Ascending aorta (tissue), 2 donors: ENCODE measurements around the gene BCAM. TPM values are rescaled to one million over a fixed set of nuclear protein-coding genes. Genes with fewer than 3 reads are reported as not detected.

Experiments used
- DNase-seq, 2 donors: peaks; one replicate each; pipeline ENCODE4 v3.0.0-alpha.2; 2019; ENCODE audit warnings: low spot score in 2 of 2
- H3K27ac ChIP-seq, 2 donors: fragments of 200-600 bp; sonication (generic); one replicate each; pipeline ENCODE4 v1.5.1; 2016 to 2017; ENCODE audit warnings: mild to moderate bottlenecking in 1 of 2
- H3K27me3 ChIP-seq: fragments of 200-600 bp; sonication (generic); one replicate; pipeline ENCODE4 v1.5.1; 2017
- H3K36me3 ChIP-seq, 2 donors: fragments of 200-600 bp; sonication (generic); one replicate each; pipeline ENCODE4 v1.5.1; 2016
- H3K4me1 ChIP-seq, 2 donors: fragments of 200-600 bp; sonication (generic); one replicate each; pipeline ENCODE4 v1.5.1; 2016 to 2017; ENCODE audit warnings: mild to moderate bottlenecking in 1 of 2
- H3K4me3 ChIP-seq, 2 donors: fragments of 200-600 bp; sonication (generic); one replicate each; pipeline ENCODE4 v1.5.1; 2016 to 2017; ENCODE audit warnings: mild to moderate bottlenecking in 1 of 2
- H3K9me3 ChIP-seq, 2 donors: fragments of 200-600 bp; sonication (generic); one replicate each; pipeline ENCODE4 v1.5.1; 2016
- CTCF ChIP-seq, 3 experiments: fragments of 200-600 bp in 2 of 3; fragments of 450-650 bp in 1 of 3; sonication (generic) in 2 of 3; IDR thresholded peaks; one replicate each; pipeline ENCODE4 v1.5.1; 2016 to 2019; ENCODE audit warnings: antibody characterized with exemption in 3 of 3, mild to moderate bottlenecking in 1 of 3, moderate library complexity in 1 of 3
- intact Hi-C: fragments of 100-400 bp; cut with DNase I; formaldehyde crosslinking; loops from one replicate; pipeline ENCODE4 v1.15.1; 2023
- total RNA-seq: library from RNA; depleted of rRNA; stranded (reverse); fragments of >200 nt; gene quantifications from one replicate; pipeline ENCODE4 v1.1.0, GENCODE V29; 2016

BCAM gene
- total RNA-seq, 1 donor from 2014 or later, result 832 TPM

DNA sequence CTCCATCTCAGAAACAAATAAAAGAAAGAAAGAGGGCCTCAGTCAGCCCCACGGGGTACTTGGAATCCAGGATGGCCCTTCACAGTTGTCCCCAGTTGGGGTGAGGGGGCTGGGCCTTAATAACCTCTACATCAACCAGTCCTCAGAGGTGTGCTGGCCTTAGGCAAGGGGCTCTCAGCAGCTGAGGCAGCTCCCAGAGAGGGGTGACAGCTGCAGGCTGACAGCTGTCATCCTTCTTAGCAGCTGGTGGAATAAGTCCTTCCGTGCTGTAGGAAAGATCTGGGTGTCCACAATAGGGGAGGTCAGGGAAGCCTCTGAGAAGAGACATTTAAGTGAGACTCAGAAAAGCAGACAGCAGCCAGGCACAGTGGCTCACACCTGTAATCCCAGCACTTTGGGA lies 7.4 kb downstream of the BCAM start:
- no peak for TF ChIP-seq CTCF (IDR thresholded peaks at IDR 0.05)
- H3K4me1 ChIP-seq, result peaks cover 2 to 21% of the 10 kb centered on the region in 2 donors
- H3K36me3 ChIP-seq, result peaks cover 43 to 61% of the 10 kb centered on the region in 2 donors
- DNase-seq, result no peak
- no peak overlapping the region for H3K4me3 ChIP-seq
- no peaks in the 10 kb centered on the region for H3K9me3 ChIP-seq
- intact Hi-C loops, result no loop called here
- H3K27me3 ChIP-seq, result no peaks in the 10 kb centered on the region
- peak overlapping the region in 1 of 2 donors; percentile 25 for H3K27ac ChIP-seq

DNA sequence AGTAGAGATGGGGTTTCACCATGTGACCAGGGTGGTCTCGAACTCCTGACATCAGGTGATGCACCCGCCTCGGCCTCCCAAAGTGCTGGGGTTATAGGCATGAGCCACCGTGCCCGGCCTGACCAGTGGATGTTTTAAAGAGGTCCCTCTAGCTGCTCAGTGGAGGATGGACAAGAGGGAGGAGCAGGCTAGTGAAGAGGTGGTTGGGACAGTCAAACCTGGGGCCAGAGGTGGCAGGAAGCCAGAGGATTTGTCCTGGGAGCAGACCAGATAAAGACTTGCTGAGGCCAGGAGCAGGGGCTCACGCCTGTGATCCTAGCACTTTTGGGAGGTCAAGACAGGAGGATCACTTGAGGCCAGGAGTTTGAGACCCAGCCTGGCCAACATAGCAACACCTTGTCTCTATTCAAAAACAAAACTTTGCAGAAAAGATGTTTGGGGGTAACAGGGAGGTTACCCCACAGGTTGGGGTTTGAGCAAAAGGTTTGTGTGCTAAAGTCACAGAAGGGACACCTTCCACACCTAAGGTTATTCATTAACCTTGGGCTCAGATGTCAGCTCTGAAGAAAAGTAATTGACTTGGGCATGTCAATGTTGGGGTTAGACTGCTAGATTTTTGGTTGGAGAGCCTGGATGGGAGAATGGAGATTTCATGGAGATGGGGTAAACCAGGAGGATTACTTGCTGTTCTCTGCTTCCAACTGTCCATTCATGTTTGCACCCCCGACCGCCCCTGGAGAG lies 9.0 kb downstream of the BCAM start:
- Histone ChIP-seq H3K9me3 (no peaks in the 10 kb centered on the region), H3K4me1 (peaks cover 0 to 18% of the 10 kb centered on the region in 2 donors)

GRCh38 chr19:44818466-44819031 lies 9.6 kb downstream of the BCAM start:
- intact Hi-C loops, result no loop called here
- Histone ChIP-seq H3K4me3 (no peak overlapping the region), H3K4me1 (peaks cover 0 to 18% of the 10 kb centered on the region in 2 donors), H3K36me3 (peaks cover 30 to 44% of the 10 kb centered on the region in 2 donors), H3K27me3 (no peaks in the 10 kb centered on the region), H3K27ac (peak overlapping the region; percentile 31 to 87), H3K9me3 (no peaks in the 10 kb centered on the region)
- no peak for TF ChIP-seq CTCF (IDR thresholded peaks at IDR 0.05)
- DNase-seq, result no peak

More for the DNA sequence above, 9.0 kb downstream of the BCAM start:
- no peak overlapping the region for H3K4me3 ChIP-seq
- DNase-seq, result no peak
- H3K36me3 ChIP-seq, result peaks cover 36 to 50% of the 10 kb centered on the region in 2 donors
- no peak for TF ChIP-seq CTCF (IDR thresholded peaks at IDR 0.05)
- no peak overlapping the region for H3K27ac ChIP-seq
- intact Hi-C loops, result no loop called here
- H3K27me3 ChIP-seq, result no peaks in the 10 kb centered on the region

GRCh38 chr19:44819246-44819832 lies 10.4 kb downstream of the BCAM start:
- H3K27me3 ChIP-seq, result no peaks in the 10 kb centered on the region
- H3K4me3 ChIP-seq, result no peak overlapping the region
- intact Hi-C loops, result no loop called here
- no peaks in the 10 kb centered on the region for H3K9me3 ChIP-seq
- H3K27ac ChIP-seq, result peak overlapping the region; percentile 82 to 87
- peaks cover 23 to 36% of the 10 kb centered on the region in 2 donors for H3K36me3 ChIP-seq
- peaks cover 0 to 18% of the 10 kb centered on the region in 2 donors for H3K4me1 ChIP-seq
- no peak for TF ChIP-seq CTCF (IDR thresholded peaks at IDR 0.05)
- no peak for DNase-seq

GRCh38 chr19:44820648-44821609 lies 12.0 kb downstream of the BCAM start:
- Histone ChIP-seq H3K27me3 (no peaks in the 10 kb centered on the region), H3K9me3 (no peaks in the 10 kb centered on the region), H3K4me1 (peaks cover 0 to 18% of the 10 kb centered on the region in 2 donors), H3K27ac (peak overlapping the region; percentile 82 to 87), H3K36me3 (peaks cover 8 to 20% of the 10 kb centered on the region in 2 donors), H3K4me3 (peak overlapping the region in 1 of 2 donors; percentile 44)
- intact Hi-C loops, result loop anchor here (1.0 to 2.0 kb wide), 3 partner anchors 12 to 74 kb away; partner anchors contain the start of gene BCAM
- DNase-seq, result peak; percentile 75 to 93
- TF ChIP-seq CTCF (IDR thresholded peaks at IDR 0.05), result no peak
